GM21723 (cell line): ENCODE results near the gene UPK1A.

Experiments
- ATAC-seq: cut with Tn5 transposase; IDR thresholded peaks from one replicate; pipeline ENCODE4 v1.9.1; 2021; ENCODE audit warnings: mild to moderate bottlenecking, moderate library complexity; ENCODE audit not compliant: unreplicated experiment

Gene UPK1A

GRCh38 chr19:35666251-35666913 is at the start of gene UPK1A:
Gene UPK1A, plus strand, starts transcription at chr19:35666517. Its CDS starts 296 bp downstream, at chr19:35666813.
- ATAC-seq, result no peak

- no peak for ATAC-seq
These were observed 47.5 kb upstream of the UPK1A start for GRCh38 chr19:35618857-35619256.

GRCh38 chr19:35619290-35619923 is 46.9 kb upstream of the UPK1A start:
- no peak for ATAC-seq

- no peak for ATAC-seq
These were observed 46.3 kb upstream of the UPK1A start for GRCh38 chr19:35620001-35620400.

- no peak for ATAC-seq
These were observed 44.6 kb upstream of the UPK1A start for GRCh38 chr19:35621708-35622107.

- ATAC-seq, result no peak
These were observed 43.6 kb upstream of the UPK1A start for GRCh38 chr19:35622750-35623149.

- no peak for ATAC-seq
These were observed 42.8 kb upstream of the UPK1A start for GRCh38 chr19:35623327-35624010.

- ATAC-seq, result no peak
These were observed 38.1 kb upstream of the UPK1A start for GRCh38 chr19:35628264-35628564.

GRCh38 chr19:35628565-35629331 is 37.6 kb upstream of the UPK1A start, which contains the start of gene RBM42:
Gene RBM42, plus strand, starts transcription at chr19:35629036. Its CDS starts 118 bp downstream, at chr19:35629154.
- peak; percentile 82 for ATAC-seq

GRCh38 chr19:35629332-35629633 is 37.0 kb upstream of the UPK1A start:
- peak; percentile 6 for ATAC-seq

- no peak for ATAC-seq
These were observed 32.4 kb upstream of the UPK1A start for GRCh38 chr19:35633727-35634440.

- ATAC-seq, result no peak
These were observed 29.7 kb upstream of the UPK1A start for GRCh38 chr19:35636651-35637050.

- ATAC-seq, result no peak
These were observed 29.2 kb upstream of the UPK1A start for GRCh38 chr19:35637165-35637564.

GRCh38 chr19:35639321-35639639 is 27.0 kb upstream of the UPK1A start:
- ATAC-seq, result no peak

GRCh38 chr19:35639863-35640262 is 26.5 kb upstream of the UPK1A start:
- no peak for ATAC-seq

- no peak for ATAC-seq
These were observed 24.7 kb upstream of the UPK1A start, which contains the start of gene ETV2 for GRCh38 chr19:35641515-35642151. Gene ETV2, plus strand, starts transcription at chr19:35641745. Its CDS starts 716 bp downstream, at chr19:35642461.

GRCh38 chr19:35642312-35642711 is 24.0 kb upstream of the UPK1A start:
- no peak for ATAC-seq

- ATAC-seq, result no peak
These were observed 23.5 kb upstream of the UPK1A start for GRCh38 chr19:35642798-35643254.

- peak; percentile 47 for ATAC-seq
These were observed 22.8 kb upstream of the UPK1A start for GRCh38 chr19:35643255-35644205.
